H1 (cell line): ENCODE data around the gene DOCK3. TPM values are rescaled to one million over a fixed set of nuclear protein-coding genes. Genes with fewer than 3 reads are reported as not detected.

Source experiments
- CREB1 ChIP-seq: IDR thresholded peaks from 2 replicates; pipeline ENCODE4 v1.6.1; 2012; ENCODE audit warnings: inconsistent platforms
- GTF2F1 ChIP-seq: IDR thresholded peaks from 2 replicates; pipeline ENCODE4 v1.6.1; 2012; ENCODE audit warnings: low read depth, low read length, improper control_type of control experiment, borderline replicate concordance
- HDAC6 ChIP-seq: IDR thresholded peaks from one replicate; pipeline ENCODE4 v1.7.1; 2012; ENCODE audit warnings: low read depth, mild to moderate bottlenecking, inconsistent platforms, low read length, moderate library complexity
- JUN ChIP-seq: IDR thresholded peaks from 2 replicates; pipeline ENCODE4 v1.6.1; 2011; ENCODE audit warnings: low read depth, mild to moderate bottlenecking, improper control_type of control experiment, low read length
- JUND ChIP-seq: IDR thresholded peaks from 2 replicates; pipeline ENCODE4 v1.6.1; 2011; ENCODE audit warnings: mild to moderate bottlenecking, improper control_type of control experiment, low read length
- KDM4A ChIP-seq: IDR thresholded peaks from one replicate; pipeline ENCODE4 v1.7.1; 2012; ENCODE audit warnings: low read depth, mild to moderate bottlenecking, moderate library complexity, low read length, inconsistent platforms; ENCODE audit not compliant: severe bottlenecking
- MAFK ChIP-seq: IDR thresholded peaks from 2 replicates; pipeline ENCODE4 v1.6.1; 2012; ENCODE audit warnings: low read depth, mild to moderate bottlenecking, improper control_type of control experiment, low read length
- NRF1 ChIP-seq: IDR thresholded peaks from 2 replicates; pipeline ENCODE4 v1.6.1; 2011; ENCODE audit warnings: mild to moderate bottlenecking, low read depth, low read length, improper control_type of control experiment
- PHF8 ChIP-seq: fragments of 200-600 bp; sonication (generic); conservative IDR thresholded peaks from 2 replicates; pipeline ENCODE4 v1.7.1; 2012; ENCODE audit warnings: low read depth, mild to moderate bottlenecking, inconsistent platforms, low read length, moderate library complexity
- POLR2AphosphoS5 ChIP-seq: IDR thresholded peaks from 2 replicates; pipeline ENCODE4 v1.6.1; 2011; ENCODE audit warnings: low read depth, low read length
- RBBP5 ChIP-seq: IDR thresholded peaks from 2 replicates; pipeline ENCODE4 v1.7.1; 2012; ENCODE audit warnings: low read depth, mild to moderate bottlenecking, inconsistent platforms, low read length, moderate library complexity, borderline replicate concordance
- RXRA ChIP-seq: IDR thresholded peaks from 2 replicates; pipeline ENCODE4 v1.6.1; 2011; ENCODE audit warnings: low read depth, mild to moderate bottlenecking, low read length, moderate library complexity; ENCODE audit not compliant: insufficient read depth
- TAF1 ChIP-seq: IDR thresholded peaks from 2 replicates; pipeline ENCODE4 v1.6.1; 2011; ENCODE audit warnings: mild to moderate bottlenecking, low read depth, low read length
- TBP ChIP-seq: IDR thresholded peaks from 2 replicates; pipeline ENCODE4 v1.6.1; 2011; ENCODE audit warnings: low read depth, low read length, improper control_type of control experiment
- TEAD4 ChIP-seq: IDR thresholded peaks from 2 replicates; pipeline ENCODE4 v1.6.1; 2012; ENCODE audit warnings: low read depth, low read length, inconsistent platforms, mixed read lengths
- YY1 ChIP-seq: IDR thresholded peaks from 2 replicates; pipeline ENCODE4 v1.6.1; 2011; ENCODE audit warnings: low read depth, mild to moderate bottlenecking, low read length
- polyA plus RNA-seq, 7 experiments: library from polyadenylated mRNA; depleted of rRNA in 3 of 7; stranded (reverse) in 5 of 7; unstranded in 2 of 7; fragments of >200 nt in 5 of 7; fragments of 200-250 nt in 2 of 7; gene quantifications; 1 replicate in 5 of 7; 2 replicates in 1 of 7; 4 replicates in 1 of 7; pipeline versions ENCODE4 v1.2.1 to v1.2.3, GENCODE V29; 2011 to 2013; ENCODE audit warnings: missing spikeins in 2 of 7, mixed read lengths in 2 of 7
- total RNA-seq: library from RNA; stranded (reverse); fragmentation: NEBNext Ultra II Directional; extraction: Animal tissue kit (Norgen Biotek cat#: 25700); gene quantifications from 2 replicates; pipeline ENCODE4 v1.2.1, GENCODE V29; 2021

DOCK3 gene
- total and polyA plus RNA-seq, 2 of the 8 experiments (the other 6 are each of a cell fraction or from before 2014, with no cell fraction given): 2.7 to 5.0 TPM

DNA sequence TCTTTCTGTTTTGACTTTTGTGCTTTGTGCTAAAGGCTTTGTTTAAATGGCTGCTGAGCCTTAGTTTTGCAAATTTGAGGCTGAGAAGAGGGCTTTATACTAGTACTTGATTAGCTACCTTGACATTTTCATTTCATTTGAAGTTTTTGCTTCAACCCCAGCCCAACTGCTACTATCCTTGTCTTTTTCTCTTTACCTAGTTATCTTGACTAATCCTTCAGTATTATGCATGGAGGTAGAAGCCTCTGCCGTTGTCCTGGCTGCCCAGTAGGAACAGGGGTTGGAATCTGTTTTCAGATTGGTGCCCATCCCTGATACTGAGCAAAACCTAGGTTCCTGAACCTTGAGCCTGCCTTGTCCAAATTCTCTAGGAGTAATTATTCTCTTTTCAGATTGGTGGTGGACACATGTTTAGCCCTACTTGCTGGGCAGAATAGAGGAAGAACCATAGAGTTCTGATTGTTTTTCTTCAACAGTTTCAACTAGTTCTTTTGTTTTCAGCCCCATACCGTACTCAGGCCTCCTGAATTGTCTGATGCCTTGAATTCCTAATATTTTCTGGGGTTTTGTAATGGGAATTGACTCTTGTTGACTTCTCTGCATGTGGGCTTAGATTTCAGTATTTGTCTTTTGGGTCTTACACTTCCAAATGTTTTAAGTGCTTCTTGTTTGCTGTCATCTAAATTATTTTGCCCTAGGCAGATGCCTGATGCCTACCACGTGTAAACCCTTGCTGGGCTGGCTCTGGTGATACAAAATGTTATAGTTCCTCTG lies 143.2 kb downstream of the DOCK3 start (continued):
- TF ChIP-seq GTF2F1 (no peak), TAF1 (peak; percentile 34; the same call in 1 of the 2 replicates), JUND (no peak), RBBP5 (no peak), TEAD4 (no peak), RXRA (no peak), YY1 (no peak; the same call in 1 of the 2 replicates), JUN (no peak), NRF1 (no peak), PHF8 (no peak), KDM4A (no peak), POLR2AphosphoS5 (no peak), HDAC6 (no peak), CREB1 (no peak), TBP (no peak), MAFK (no peak)
